ENCODE data around the gene RARS1. TPM values are rescaled to one million over a fixed set of nuclear protein-coding genes. Genes with fewer than 3 reads are reported as not detected.
"Not testable (repeated sequence)": the region's sequence is repeated elsewhere in the genome, so short reads cannot be mapped to it uniquely, and the experiment has no call there.

RARS1 gene
- total RNA-seq, 1 experiment from 2014 or later = 258 TPM

DNA sequence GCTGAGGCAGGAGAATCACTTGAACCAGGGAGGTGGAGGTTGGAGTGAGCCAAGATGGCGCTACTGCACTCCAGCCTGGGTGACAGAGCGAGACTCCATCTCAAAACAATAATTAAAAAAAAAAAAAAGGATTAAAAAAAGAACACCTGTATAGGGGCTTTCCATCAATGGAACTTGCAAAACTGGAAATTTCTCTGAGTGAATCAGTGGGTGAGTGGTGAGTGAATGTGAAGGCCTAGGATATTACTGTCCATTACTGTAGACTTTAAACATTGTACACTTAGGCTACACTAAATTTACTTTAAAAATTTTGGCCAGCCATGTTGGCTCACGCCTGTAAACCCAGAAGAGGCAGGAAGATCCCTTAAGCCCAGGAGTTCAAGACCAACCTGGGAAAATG lies 5.7 kb upstream of the RARS1 start:
- no peak for DNase-seq (ENCODE audit: low spot score)

DNA sequence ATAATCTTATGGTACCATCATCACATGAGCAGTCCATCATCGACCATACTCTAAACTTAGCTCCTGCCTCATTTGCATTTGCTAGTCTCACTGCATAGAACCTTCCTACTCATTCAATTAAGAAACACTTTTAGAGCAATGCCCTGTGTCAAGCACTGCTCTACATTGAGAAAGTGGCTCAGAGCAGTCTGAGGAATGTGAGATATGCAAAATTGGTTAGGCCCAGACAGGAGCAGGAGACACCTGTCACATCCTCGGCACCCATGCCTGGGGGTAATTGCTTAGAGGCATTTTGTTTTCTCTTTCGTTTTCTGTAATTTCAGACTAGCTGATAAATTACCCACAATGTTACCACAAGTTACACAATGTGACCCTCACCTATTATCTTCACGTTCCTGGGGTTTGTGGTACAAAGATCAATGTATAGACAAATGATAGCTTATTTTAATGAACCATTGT lies 4.9 kb upstream of the RARS1 start:
- DNase-seq (ENCODE audit: low spot score) = no peak

DNA sequence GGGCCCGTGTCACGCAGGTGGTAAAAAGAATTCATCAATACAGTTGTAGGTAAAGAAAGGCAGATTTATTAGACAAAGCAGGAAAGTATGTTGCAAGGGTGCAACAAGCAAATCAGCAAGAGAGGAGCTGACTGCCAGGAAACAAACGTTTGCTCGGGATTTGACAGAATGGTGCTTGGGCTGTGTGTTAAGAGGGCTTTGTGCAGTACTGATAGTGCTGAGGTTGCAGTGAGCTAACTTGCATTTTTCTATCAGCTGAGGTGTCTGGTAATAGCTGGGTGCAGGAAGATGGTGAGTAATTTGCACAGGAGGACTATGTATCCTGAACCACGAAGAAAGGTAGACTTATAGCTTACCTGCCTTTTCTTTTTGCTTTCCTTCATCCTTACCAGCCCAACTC lies 3.9 kb upstream of the RARS1 start:
- no peak for DNase-seq (ENCODE audit: low spot score)

DNA sequence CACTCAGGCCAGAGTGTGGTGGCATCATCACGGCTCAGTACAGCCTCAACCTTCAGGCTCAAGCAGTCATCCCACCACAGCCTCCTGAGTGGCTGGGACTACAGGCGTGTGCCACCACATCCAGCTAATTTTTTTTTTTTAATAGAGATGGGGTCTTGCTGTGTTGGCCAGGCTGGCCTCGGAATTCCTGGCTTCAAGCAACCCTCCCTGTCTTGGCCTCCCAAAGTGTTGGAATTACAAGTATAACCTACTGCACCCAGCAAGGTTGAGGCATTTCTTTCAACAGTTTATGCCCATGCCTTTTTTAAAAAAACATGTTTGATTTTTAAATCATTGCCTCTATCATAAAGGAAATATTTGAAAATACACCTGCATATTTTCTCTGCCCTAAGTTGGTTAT lies 2.8 kb downstream of the RARS1 start:
- no peak for DNase-seq (ENCODE audit: low spot score)

DNA sequence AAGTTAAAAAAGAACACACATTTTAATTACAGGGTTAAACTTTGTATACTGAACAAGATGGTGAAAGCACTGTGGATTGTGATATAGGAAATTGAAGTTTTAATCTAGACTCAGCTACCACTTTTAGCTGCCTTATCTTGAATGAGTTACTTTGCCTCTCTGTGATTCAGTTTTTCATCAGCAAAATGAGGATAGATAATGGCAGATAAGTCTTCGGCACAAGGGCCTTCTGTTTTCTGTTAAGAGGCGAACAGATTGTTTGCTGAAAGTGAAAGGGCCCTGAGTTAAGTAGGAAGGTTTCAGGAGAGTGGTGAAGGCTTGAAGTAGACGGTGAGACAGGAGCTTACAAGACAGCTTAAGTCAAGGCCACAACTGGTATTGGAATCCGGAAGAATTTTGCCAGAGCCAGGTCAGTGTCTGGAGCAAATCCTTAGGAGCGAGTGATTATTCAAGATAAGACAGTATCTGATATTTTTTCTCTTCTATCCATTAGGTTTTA lies 7.8 kb downstream of the RARS1 start:
- no peak for DNase-seq (ENCODE audit: low spot score)

DNA sequence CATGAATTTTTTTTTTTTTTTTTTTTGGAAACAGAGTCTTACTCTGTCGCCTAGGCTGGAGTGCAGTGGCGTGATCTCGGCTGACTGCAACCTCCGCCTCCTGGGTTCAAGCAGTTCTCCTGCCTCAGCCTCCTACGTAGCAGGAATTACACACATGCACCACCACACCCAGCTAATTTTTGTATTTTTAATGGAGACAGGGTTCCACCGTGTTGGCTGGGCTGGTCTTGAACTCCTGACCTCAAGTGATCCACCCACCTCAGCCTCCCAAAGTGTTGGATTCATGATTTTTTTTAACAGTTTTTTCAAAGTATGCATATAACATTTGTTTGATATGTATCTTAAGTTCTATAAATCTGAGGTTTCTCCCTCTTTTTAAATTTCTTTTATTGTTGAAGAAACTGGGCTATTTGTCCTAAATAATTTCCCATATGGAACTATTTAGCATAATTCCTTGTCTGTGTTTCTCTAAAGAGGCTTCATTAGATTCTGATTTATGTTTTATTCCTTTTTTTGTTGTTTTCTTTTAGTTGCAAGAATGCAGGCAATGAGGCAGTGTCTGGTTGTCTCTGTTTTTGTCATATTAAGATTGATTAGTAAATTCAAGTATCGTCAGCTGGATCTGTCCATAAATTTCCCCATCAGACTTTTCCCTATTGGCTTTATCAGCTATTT lies 16.4 kb downstream of the RARS1 start:
- DNase-seq (ENCODE audit: low spot score) = no peak

DNA sequence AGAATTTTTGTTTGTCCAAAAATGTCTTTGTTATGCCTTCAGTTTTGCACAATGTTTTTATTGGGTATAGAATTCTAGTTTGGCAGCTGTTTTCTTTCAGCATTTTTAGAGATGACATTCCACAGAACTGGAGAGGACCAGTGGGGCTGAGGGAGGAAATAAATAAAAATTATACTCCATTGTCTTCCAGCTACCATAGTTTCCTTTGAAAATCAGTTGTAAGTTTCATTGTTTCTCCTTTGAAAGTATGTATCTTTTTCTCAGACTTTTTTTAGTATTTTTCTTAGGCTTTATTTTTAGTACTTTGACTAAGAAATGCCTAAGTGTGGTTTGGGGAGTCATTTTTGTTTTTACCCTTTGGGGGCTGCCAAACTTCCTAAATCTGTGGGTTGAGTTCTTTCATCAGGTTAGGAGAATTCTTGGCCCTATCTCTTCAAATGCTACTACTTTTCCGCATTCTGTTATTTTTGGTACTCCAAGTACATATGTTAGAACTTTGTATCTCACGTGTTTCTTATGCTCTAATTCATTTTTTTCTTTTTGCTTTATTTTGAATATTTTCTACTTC lies 27.7 kb downstream of the RARS1 start:
- DNase-seq (ENCODE audit: low spot score) = no peak

DNA sequence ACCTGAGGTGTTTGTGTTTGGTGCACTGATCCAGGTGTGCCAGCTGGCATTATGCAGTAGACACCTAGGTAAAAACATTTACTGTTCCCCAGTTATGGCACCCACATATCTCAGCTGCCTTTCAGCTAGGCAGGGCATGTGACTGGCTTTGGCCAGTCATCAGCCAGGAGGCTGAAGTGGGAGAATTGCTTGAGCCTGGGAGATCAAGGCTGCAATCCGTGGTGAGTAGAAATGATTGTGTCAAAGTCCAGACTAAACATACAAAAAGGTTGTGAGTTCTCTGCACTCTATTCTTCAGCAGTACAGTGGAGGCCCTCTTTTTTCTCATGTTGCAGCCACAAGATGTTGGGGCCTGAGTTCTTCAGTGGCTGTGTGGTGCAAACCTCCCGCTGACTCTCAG lies 39.6 kb downstream of the RARS1 start:
- DNase-seq (ENCODE audit: low spot score) = no peak

DNA sequence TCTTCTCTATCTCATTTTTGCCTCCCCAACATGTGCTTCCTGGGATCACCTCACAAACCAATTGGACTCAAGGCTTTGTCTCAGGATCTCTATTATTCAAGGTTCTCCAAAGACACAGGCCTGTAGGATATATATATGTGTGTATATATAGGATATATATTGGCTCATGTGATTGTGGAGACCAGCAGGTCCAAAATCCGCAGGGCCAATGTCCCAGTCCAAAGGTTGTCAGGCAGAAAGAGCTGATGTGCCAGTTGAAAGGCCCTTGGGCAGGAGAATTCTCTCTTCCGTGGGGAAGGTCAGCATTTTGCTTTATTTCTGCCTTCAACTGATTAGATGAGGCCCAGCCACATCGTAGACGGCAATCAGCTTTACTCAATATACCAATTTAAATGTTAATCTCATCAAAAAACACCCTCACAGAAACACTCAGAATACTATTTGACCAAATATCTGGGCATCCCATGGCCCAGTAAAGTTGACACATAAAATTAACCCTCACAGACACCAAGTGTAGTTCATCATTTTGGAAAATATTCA lies 41.6 kb downstream of the RARS1 start:
- DNase-seq (ENCODE audit: low spot score) = no peak

DNA sequence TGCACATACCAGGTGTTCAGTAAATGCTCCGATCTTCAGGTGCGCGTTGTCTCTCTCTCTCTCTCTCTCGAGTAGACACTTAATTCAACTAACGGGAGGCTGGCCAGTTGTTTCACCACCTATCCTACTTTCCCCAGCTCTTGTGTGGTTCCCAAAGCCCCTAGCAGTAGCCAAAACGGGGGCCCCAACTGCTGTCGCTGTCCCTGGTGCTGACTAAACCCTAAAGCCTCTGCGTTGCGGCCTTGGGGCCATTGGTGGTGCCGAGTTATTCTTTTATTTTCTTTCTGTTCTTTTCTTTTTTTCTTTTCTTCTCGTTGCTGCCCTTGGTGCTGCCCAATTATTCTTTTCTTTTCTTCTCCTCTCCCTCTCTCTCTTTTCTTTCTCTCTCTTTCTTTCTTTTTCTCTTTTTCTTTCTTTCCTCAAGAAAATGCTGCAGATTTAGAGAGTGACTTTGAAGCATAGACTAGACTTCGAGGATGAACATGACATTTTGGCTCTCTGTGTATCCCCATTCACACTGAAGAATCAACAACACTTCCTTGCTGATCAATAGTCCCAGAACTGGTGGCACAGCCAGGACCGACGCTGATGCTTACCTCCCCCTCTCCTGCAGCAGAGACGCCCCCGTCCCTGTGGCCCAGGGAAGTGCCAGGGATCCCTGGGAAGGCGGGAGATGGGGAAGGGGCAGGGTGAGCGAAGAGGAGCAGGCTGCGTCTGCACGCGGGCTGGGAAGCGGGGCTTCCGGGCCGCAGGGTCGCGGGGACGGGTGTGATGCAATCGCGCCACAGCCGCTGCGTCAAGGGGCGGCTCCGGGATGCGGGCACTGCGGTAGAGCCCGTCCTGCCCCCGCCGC lies 42.5 kb downstream of the RARS1 start, which contains the start of gene FBLL1:
Gene FBLL1, plus strand, starts transcription at position 785 of the 853 bp plus-strand sequence. CDS start 200 bp downstream, outside the sequence.
- DNase-seq (ENCODE audit: low spot score) = no peak

DNA sequence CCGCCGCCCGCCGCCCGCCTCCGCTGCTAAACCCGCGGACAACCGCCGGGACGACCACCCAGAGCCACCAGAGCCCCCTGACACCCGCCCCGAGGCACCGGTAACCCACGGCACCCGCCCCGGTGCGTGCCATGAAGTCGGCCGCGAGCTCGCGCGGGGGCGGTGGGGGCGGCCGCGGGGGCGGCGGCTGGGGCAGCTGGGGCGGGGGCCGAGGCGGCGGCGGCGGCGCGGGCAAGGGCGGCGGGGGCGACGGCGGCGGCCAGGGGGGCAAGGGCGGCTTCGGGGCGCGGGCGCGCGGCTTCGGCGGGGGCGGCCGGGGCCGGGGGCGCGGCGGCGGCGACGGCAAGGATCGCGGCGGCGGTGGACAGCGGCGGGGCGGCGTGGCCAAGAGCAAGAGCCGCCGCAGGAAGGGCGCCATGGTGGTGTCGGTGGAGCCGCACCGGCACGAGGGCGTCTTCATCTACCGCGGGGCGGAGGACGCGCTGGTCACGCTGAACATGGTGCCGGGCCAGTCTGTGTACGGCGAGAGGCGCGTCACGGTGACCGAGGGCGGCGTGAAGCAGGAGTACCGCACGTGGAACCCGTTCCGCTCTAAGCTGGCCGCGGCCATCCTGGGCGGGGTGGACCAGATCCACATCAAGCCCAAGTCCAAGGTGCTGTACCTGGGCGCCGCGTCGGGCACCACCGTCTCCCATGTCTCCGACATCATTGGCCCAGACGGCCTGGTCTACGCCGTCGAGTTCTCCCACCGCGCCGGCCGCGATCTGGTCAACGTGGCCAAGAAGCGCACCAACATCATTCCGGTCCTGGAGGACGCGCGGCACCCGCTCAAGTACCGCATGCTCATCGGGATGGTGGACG lies 43.3 kb downstream of the RARS1 start:
- no peak for DNase-seq (ENCODE audit: low spot score)

DNA sequence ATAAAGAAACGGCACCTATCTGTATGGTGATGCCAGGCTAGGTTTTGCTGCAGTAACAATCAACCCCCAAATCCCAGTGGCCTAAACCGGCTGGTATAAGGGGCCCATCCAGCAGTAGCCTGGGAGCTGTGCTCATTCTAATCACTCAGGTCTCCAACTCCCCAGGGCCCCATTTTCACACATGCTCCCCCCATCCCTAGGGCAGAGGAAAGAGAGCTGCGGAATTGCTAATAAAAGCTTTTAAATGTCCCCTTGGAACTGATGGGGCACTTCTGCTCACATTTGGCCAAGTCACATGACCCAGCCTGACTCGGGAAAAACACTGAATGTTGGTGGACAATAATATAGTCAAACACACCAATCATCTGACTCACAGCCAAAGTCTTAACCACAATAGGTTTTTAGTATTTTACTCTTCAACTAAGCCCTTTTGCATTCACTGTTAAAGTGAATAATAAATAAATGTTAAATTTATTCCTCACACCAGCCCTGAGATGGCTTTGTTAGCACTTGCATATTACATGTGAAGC lies 44.4 kb downstream of the RARS1 start:
- DNase-seq (ENCODE audit: low spot score) = no peak

DNA sequence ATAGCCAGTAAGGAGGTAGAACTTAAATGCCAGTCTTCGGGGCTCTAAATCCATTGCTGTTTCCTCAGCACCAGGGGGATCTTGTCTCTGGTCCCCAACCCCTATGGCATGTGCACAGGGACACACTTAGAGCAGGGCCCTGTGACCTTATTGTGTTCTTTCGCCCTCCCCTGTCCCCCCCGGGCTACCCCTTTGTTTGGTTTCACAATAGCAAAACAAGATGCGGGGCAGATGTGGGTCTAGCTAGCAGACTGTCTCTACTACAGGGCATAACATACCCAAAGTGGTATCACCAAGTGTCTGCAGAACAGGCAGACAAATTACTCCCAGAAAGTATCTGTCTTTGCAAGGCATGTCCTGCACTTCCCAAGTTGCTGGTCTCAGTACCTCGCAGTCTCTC lies 44.9 kb downstream of the RARS1 start:
- no peak for DNase-seq (ENCODE audit: low spot score)

DNA sequence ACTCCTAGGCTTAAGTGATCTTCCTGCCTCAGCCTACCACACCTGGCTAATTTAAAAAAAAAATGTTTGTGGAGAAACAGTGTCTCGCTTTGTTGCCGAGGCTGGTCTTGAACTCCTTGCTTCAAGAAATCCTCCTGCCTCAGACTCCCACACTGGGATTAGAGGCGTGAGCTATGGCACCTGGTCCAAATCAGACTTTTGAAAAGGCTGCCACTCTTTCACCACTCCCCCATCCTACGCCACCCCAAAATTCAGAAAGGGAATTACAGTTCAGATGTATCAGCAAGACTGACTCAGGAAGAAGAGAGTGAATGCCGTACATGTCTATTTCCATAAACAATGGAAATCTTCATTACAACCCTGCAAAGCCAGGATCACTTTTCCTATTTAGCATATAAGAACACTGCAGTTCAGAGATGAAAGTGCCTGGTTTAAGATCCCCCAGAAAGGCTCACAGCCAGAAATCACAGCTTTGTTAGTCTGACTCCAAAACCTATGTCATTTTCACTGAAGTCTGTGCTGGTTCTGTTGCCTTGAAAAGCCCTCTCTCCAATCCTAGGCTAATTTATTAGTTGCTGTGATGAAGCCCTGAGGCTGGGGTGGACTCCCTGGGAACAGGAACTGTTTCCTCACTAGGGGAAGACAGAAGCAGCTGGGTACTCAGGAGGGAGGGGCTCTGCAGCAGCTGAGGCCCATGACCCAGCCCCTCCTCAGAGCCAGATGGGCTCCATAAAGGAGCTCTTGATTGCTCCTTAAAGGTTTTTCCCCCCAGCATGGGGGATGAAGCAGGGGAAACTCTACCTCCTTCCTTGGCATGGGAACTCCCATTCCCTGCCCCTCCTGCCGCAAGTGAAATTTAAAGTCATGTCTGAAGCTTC lies 46.0 kb downstream of the RARS1 start:
- no peak for DNase-seq (ENCODE audit: low spot score)

DNA sequence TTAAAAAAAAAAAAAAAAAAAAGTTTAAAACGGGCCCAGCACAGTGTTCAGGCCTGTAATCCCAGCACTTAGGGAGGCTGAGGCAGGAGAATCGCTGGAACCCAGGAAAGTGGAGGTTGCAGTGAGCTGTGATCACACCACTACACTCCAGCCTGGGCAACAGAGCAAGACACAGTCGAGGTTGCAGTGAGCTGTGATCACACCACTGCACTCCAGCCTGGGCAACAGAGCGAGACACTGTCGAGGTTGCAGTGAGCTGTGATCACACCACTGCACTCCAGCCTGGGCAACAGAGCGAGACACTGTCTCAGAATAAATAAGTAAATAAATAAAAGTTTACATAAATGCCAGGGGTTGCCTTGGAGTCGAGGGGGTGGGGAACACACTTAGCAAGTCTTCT lies 48.1 kb downstream of the RARS1 start:
- not testable (repeated sequence) for DNase-seq (ENCODE audit: low spot score)

DNA sequence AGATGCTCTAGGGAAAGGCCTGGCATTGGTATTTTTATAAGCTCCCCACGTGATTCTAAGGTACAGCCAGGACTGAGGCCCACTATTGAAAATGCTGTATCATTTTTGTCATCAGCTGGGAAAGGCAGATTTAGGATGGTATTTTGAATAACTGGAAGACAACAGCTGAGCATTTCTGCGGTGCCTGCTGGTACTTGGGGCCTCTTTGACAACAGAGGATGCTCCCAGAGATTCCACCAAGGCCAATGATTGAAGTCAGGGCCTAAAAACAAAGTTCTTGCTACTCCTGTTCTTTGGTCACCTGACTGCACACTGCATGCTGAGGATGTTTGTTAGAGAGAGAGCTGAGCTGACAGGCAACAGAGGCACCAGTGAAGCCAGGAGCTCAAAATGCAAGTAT lies 50.9 kb downstream of the RARS1 start:
- no peak for DNase-seq (ENCODE audit: low spot score)

DNA sequence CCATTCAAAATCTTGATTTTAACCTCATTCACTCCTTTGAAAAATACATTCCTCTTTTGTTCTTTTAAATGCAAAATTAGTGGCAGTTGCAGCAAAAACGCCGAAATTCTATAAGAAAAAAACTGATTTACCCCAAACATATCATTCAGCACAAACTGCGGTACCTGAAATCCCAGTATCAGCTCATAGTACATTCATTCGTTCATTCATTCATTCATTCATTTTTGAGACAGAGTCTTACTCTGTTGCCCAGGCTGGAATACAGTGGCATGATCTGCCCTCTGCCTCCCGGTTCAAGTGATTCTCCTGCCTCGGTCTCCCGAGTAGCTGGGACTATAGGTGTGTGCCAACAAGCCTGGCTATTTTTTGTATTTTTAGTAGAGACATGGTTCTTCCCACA lies 63.3 kb downstream of the RARS1 start:
- DNase-seq (ENCODE audit: low spot score) = no peak

DNA sequence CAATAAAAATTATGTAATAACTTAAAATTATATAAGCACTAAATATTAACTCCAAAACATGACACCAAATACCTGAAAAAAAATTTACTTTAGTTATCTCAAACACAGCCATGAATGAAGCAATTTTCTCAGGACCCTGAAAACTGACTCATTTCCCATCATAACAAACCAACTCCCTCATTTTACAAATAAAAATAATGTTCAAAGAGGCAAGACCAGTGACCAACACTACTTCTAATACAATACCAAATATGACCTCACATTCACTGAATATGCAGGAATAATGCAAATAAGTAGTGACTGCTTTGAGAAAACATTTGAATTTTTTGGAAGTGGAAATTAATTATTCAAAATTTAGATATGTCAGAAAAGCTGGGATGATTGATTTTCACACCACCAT lies 64.4 kb downstream of the RARS1 start:
- DNase-seq (ENCODE audit: low spot score) = no peak

DNA sequence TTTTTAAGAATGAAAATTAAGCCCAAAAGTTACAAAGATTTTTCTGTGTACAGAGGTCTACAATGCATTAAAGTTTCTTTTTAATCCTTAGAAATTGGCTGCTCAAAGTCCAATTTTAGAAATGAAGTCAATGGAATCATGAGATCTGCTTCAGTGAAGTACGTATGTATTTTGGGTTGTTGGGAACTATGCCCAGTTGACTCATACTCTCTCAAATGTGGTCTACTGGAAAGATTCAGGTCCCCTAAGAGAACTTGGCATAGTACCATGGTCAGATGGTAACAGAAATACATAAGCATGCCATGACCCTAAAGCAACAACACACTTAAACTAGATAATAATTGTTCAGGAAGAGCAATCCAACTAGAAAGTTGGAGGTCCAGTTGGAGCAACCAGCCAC lies 65.9 kb downstream of the RARS1 start:
- DNase-seq (ENCODE audit: low spot score) = peak; percentile 60
